Measurements from ENCODE around the gene PCDHGB2. TPM values are rescaled to one million over a fixed set of nuclear protein-coding genes. Genes with fewer than 3 reads are reported as not detected.
"Not testable (repeated sequence)": the region's sequence is repeated elsewhere in the genome, so short reads cannot be mapped to it uniquely, and the experiment has no call there.

Gene PCDHGB2
- total RNA-seq, 2 experiments from 2014 or later = 0.13 TPM

DNA sequence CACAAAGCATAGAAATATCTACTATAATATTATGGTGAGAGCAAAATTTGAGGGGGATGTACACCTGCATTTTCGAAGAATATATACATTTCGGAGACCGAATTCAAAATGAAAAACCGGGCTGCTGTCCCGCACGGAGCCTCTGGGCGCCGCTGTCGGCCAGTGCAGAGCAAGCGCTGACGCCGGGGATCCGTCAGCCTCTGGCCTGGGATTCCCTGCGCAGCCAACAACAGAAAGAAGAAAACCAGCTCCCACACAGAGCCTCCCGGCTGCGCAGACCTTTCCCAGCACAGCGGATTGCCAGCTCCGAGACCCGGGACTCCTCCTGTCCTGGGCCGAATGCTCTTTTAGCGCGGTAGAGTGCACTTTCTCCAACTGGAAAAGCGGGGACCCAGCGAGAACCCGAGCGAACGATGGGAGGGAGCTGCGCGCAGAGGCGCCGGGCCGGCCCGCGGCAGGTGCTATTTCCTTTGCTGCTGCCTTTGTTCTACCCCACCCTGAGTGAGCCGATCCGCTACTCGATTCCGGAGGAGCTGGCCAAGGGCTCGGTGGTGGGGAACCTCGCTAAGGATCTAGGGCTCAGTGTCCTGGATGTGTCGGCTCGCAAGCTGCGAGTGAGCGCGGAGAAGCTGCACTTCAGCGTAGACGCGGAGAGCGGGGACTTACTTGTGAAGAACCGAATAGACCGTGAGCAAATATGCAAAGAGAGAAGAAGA lies 48.2 kb downstream of the PCDHGB2 start, which contains the start of gene PCDHGB6:
Gene PCDHGB6, plus strand, starts transcription at position 232 of the 716 bp plus-strand sequence. Its CDS starts 182 bp downstream, at position 414.
- POLR2A ChIA-PET = not testable (repeated sequence)
- peaks cover 24% of the 10 kb centered on the region for H3K9me3 Mint-ChIP-seq (ENCODE audit: insufficient read depth)

DNA sequence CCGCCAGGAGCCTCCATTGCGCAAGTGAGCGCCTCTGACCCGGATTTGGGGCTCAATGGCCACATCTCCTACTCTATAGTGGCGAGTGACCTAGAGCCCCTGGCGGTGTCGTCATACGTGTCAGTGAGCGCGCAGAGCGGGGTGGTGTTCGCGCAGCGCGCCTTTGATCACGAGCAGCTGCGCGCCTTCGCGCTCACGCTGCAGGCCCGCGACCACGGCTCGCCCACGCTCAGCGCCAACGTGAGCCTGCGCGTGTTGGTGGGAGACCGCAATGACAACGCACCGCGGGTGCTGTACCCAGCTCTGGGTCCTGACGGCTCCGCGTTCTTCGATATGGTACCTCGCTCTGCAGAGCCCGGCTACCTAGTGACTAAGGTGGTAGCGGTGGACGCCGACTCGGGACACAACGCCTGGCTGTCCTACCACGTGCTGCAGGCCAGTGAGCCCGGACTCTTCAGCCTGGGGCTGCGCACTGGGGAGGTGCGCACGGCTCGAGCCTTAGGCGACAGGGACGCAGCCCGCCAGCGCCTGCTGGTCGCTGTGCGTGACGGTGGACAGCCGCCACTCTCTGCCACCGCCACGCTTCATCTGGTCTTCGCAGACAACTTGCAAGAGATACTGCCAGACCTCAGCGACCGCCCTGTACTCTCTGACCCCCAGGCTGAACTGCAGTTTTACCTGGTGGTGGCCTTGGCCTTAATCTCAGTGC lies 50.0 kb downstream of the PCDHGB2 start:
- Mint-ChIP-seq H3K36me3 (ENCODE audit: low read depth) (peaks cover 17% of the 10 kb centered on the region), H3K9me3 (ENCODE audit: insufficient read depth) (peaks cover 25% of the 10 kb centered on the region), H3K4me1 (ENCODE audit: low read depth) (peaks cover 21% of the 10 kb centered on the region), H3K27ac (no peak overlapping the region), H3K27me3 (ENCODE audit: low read depth) (peaks cover 52% of the 10 kb centered on the region), H3K4me3 (no peak overlapping the region)
- CTCF ChIA-PET = no interaction called here
- DNase-seq = no peak
- no peak for ATAC-seq
- POLR2A ChIA-PET = no interaction called here

More for the DNA sequence above, 48.2 kb downstream of the PCDHGB2 start, which contains the start of gene PCDHGB6:
- not testable (repeated sequence) for DNase-seq; H3K27ac Mint-ChIP-seq; ATAC-seq; H3K4me1 Mint-ChIP-seq (ENCODE audit: low read depth)
- Mint-ChIP-seq H3K36me3 (ENCODE audit: low read depth) (peaks cover 13% of the 10 kb centered on the region), H3K27me3 (ENCODE audit: low read depth) (peaks cover 49% of the 10 kb centered on the region), H3K4me3 (peak within 1 kb of the TSS; percentile 25)
- CTCF ChIA-PET = interaction anchor here (0.6 to 1.9 kb wide), 7 partner anchors 10 to 156 kb away, joined by 3 to 6 read pairs (median 4); partner anchors contain the start of genes PCDHGB7 and TAF7

GRCh38 chr5:141411575-141411974 lies 51.8 kb downstream of the PCDHGB2 start:
- Mint-ChIP-seq H3K4me1 (ENCODE audit: low read depth) (peaks cover 21% of the 10 kb centered on the region), H3K27ac (no peak overlapping the region), H3K9me3 (ENCODE audit: insufficient read depth) (peaks cover 25% of the 10 kb centered on the region), H3K36me3 (ENCODE audit: low read depth) (peaks cover 17% of the 10 kb centered on the region), H3K4me3 (no peak overlapping the region), H3K27me3 (ENCODE audit: low read depth) (peaks cover 63% of the 10 kb centered on the region)
- DNase-seq (no peak), ATAC-seq (no peak)
- ChIA-PET CTCF (interaction anchor here (3.7 to 4.1 kb wide), 2 partner anchors 91 to 102 kb away, joined by 14 to 36 read pairs; partner anchors contain the start of gene TAF7), POLR2A (no interaction called here)

Other genes with a start within 250 kb of the PCDHGB2 start
- not detected for gene PCDHB4, start 238.2 kb upstream of the PCDHGB2 start, total RNA-seq
- not detected for gene PCDHB5, start 224.8 kb upstream of the PCDHGB2 start, total RNA-seq
- not detected for gene PCDHB6, start 209.9 kb upstream of the PCDHGB2 start, total RNA-seq
- not detected for gene PCDHB7, start 187.3 kb upstream of the PCDHGB2 start, total RNA-seq
- gene PCDHB8, start 182.2 kb upstream of the PCDHGB2 start, total RNA-seq = not detected
- gene PCDHB16, start 177.6 kb upstream of the PCDHGB2 start, total RNA-seq = not detected
- gene PCDHB9, start 172.8 kb upstream of the PCDHGB2 start, total RNA-seq = not detected
- not detected for gene PCDHB10, start 167.6 kb upstream of the PCDHGB2 start, total RNA-seq
- not detected for gene PCDHB11, start 160.4 kb upstream of the PCDHGB2 start, total RNA-seq
- gene PCDHB12, start 151.3 kb upstream of the PCDHGB2 start, total RNA-seq = not detected
- not detected for gene PCDHB13, start 146.1 kb upstream of the PCDHGB2 start, total RNA-seq
- not detected for gene PCDHB14, start 136.7 kb upstream of the PCDHGB2 start, total RNA-seq
- not detected for gene PCDHB15, start 114.6 kb upstream of the PCDHGB2 start, total RNA-seq
- gene SLC25A2, start 55.9 kb upstream of the PCDHGB2 start, total RNA-seq = under 1 TPM; 0.39 to 0.84 TPM
- 10 to 100 TPM; 65.5 to 67.0 TPM for gene TAF7, start 39.2 kb upstream of the PCDHGB2 start, total RNA-seq
- not detected for gene PCDHGA1, start 29.5 kb upstream of the PCDHGB2 start, total RNA-seq
- gene PCDHGA2, start 21.2 kb upstream of the PCDHGB2 start, total RNA-seq = not detected
- gene PCDHGA3, start 16.2 kb upstream of the PCDHGB2 start, total RNA-seq = not detected
- not detected for gene PCDHGB1, start 9.9 kb upstream of the PCDHGB2 start, total RNA-seq
- under 1 TPM in 1 of 2 experiments, not detected in 1; 0.10 TPM for gene PCDHGA4, start 5.0 kb upstream of the PCDHGB2 start, total RNA-seq
- gene PCDHGA5, start 4.2 kb downstream of the PCDHGB2 start, total RNA-seq = under 1 TPM; 0.05 to 0.11 TPM
- under 1 TPM; 0.16 to 0.26 TPM for gene PCDHGB3, start 10.2 kb downstream of the PCDHGB2 start, total RNA-seq
- under 1 TPM; 0.08 to 0.11 TPM for gene PCDHGA6, start 13.9 kb downstream of the PCDHGB2 start, total RNA-seq
- not detected for gene PCDHGA7, start 22.7 kb downstream of the PCDHGB2 start, total RNA-seq
- gene PCDHGB4, start 27.7 kb downstream of the PCDHGB2 start, total RNA-seq = not detected
- gene PCDHGA8, start 32.6 kb downstream of the PCDHGB2 start, total RNA-seq = not detected
- under 1 TPM in 1 of 2 experiments, not detected in 1; 0.16 TPM for gene PCDHGB5, start 38.0 kb downstream of the PCDHGB2 start, total RNA-seq
- under 1 TPM in 1 of 2 experiments, not detected in 1; 0.08 TPM for gene PCDHGA9, start 42.8 kb downstream of the PCDHGB2 start, total RNA-seq
- not detected for gene PCDHGB6, start 48.0 kb downstream of the PCDHGB2 start, total RNA-seq
- not detected for gene PCDHGA10, start 53.0 kb downstream of the PCDHGB2 start, total RNA-seq
- not detected for gene PCDHGB7, start 57.7 kb downstream of the PCDHGB2 start, total RNA-seq
- under 1 TPM in 1 of 2 experiments, not detected in 1; 0.05 TPM for gene PCDHGA11, start 61.1 kb downstream of the PCDHGB2 start, total RNA-seq
- not detected for gene PCDHGA12, start 70.5 kb downstream of the PCDHGB2 start, total RNA-seq
- gene PCDHGC3, start 116.0 kb downstream of the PCDHGB2 start, total RNA-seq = not detected
- not detected for gene PCDHGC4, start 125.0 kb downstream of the PCDHGB2 start, total RNA-seq
- not detected for gene PCDHGC5, start 129.1 kb downstream of the PCDHGB2 start, total RNA-seq

Measured in activated CD8-positive, alpha-beta T cell treated with anti-CD3 and anti-CD28 coated beads, Interleukin-2, amount 10 ng/mL, durations not matched to agents 7 days and 5 days (primary cell).